K562 (cell line): ENCODE results near the gene DISC1.

Experiments used
- FOXJ3 ChIP-seq: sonication (generic); formaldehyde crosslinking; IDR thresholded peaks from 2 replicates; pipeline ENCODE4 v1.4.0; 2020; ENCODE audit warnings: mild to moderate bottlenecking, missing genetic modification reagents
- KDM5B ChIP-seq: fragments of 200-600 bp; sonication (generic); IDR thresholded peaks from 2 replicates; pipeline ENCODE4 v1.6.1; 2012; ENCODE audit warnings: low read depth, mild to moderate bottlenecking, moderate library complexity, low read length, control low read depth, inconsistent platforms; ENCODE audit not compliant: insufficient replicate concordance
- KLF6 ChIP-seq: fragments of 250-450 bp; sonication (Bioruptor Pico); IDR thresholded peaks from 2 replicates; pipeline ENCODE4 v1.4.0; 2020; ENCODE audit warnings: mild to moderate bottlenecking, moderate library complexity, borderline replicate concordance
- MXI1 ChIP-seq: IDR thresholded peaks from 2 replicates; pipeline ENCODE4 v1.6.1; 2011; ENCODE audit warnings: low read depth, mild to moderate bottlenecking, improper control_type of control experiment, low read length
- POLR2A ChIP-seq: fragments of 450-650 bp; conservative IDR thresholded peaks from 2 replicates; pipeline ENCODE4 v1.6.1; 2016
- SREBF2 ChIP-seq: sonication (generic); formaldehyde crosslinking; IDR thresholded peaks from 2 replicates; pipeline ENCODE4 v1.4.0; 2020; ENCODE audit warnings: mild to moderate bottlenecking, missing genetic modification reagents
- ZBTB5 ChIP-seq: fragments of 450-650 bp; IDR thresholded peaks from 2 replicates; pipeline ENCODE4 v1.6.1; 2017; ENCODE audit warnings: antibody characterized with exemption
- ZNF316 ChIP-seq: fragments of 450-650 bp; IDR thresholded peaks from 2 replicates; pipeline ENCODE4 v1.6.1; 2016
- ZNF561 ChIP-seq: fragments of 450-650 bp; formaldehyde crosslinking; conservative IDR thresholded peaks from 2 replicates; pipeline ENCODE4 v1.4.0; 2020; ENCODE audit warnings: mild to moderate bottlenecking, moderate library complexity
- TF ChIP-seq, protein P1 (sequence below): IDR thresholded peaks from 2 replicates; pipeline ENCODE4 v1.6.1; 2016; ENCODE audit warnings: missing genetic modification characterization, missing compliant biosample characterization

DNA sequence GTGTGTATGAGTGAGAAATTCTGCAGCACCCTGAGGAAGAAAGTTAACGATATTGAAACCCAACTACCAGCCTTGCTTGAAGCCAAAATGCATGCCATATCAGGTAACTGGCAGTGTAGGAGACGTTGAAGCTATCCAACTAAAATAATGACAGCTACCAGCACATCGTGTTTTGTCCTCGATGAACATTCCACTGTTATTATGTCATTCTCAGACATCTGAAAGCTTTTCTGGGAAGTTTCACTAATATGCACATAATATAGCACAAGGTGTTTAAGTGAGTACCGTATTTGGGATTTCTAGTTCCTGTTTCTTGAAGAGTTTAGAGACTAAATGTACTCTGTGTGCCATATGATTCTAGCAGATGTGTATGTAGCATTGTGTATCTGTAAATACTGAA is 173.5 kb downstream of the DISC1 start:
- TF ChIP-seq ZNF316 (no peak), KLF6 (CRISPR knock-in tag) (no peak), ZNF561 (CRISPR knock-in tag) (no peak), SREBF2 (CRISPR knock-in tag) (no peak), MXI1 (no peak), KDM5B (no peak), FOXJ3 (CRISPR knock-in tag) (no peak), ZBTB5 (no peak), POLR2A (no peak)
- TF ChIP-seq, protein P1, sequence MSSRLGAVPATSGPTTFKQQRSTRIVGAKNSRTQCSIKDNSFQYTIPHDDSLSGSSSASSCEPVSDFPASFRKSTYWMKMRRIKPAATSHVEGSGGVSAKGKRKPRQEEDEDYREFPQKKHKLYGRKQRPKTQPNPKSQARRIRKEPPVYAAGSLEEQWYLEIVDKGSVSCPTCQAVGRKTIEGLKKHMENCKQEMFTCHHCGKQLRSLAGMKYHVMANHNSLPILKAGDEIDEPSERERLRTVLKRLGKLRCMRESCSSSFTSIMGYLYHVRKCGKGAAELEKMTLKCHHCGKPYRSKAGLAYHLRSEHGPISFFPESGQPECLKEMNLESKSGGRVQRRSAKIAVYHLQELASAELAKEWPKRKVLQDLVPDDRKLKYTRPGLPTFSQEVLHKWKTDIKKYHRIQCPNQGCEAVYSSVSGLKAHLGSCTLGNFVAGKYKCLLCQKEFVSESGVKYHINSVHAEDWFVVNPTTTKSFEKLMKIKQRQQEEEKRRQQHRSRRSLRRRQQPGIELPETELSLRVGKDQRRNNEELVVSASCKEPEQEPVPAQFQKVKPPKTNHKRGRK (tag) = no peak
